ENCODE measurements around the gene DBX2. TPM values are rescaled to one million over a fixed set of nuclear protein-coding genes. Genes with fewer than 3 reads are reported as not detected.

Gene DBX2
- total RNA-seq, 1 experiment from 2014 or later: 0.37 TPM

GRCh38 chr12:45049912-45050750 lies 768 bp downstream of the DBX2 start:
- no peaks in the 10 kb centered on the region for H3K9me3 ChIP-seq (ENCODE audit: low read depth, low read length, poor library complexity, severe bottlenecking)
- no TSS peak for BruUV-seq (replicated peaks)
- H3K36me3 ChIP-seq (ENCODE audit: insufficient read depth, low read length, poor library complexity, severe bottlenecking): no peaks in the 10 kb centered on the region
- peak overlapping the region; percentile 65 for H3K4me3 ChIP-seq (ENCODE audit: low read depth, low read length, poor library complexity, severe bottlenecking)
- TF ChIP-seq EZH2 (IDR thresholded peaks at IDR 0.05; ENCODE audit: borderline replicate concordance, low read depth, low read length, poor library complexity, severe bottlenecking) (no peak), CTCF (conservative IDR thresholded peaks at IDR 0.05; ENCODE audit: low read depth, low read length) (no peak)
- H3K27ac ChIP-seq (ENCODE audit: low read depth, low read length, poor library complexity, severe bottlenecking): no peak overlapping the region
- DNase-seq (ENCODE audit: low spot score): peak; percentile 8
- POLR2A ChIA-PET (ENCODE audit: low non-redundant PET): no interaction called here
- peaks cover 11% of the 10 kb centered on the region for H3K4me1 ChIP-seq (ENCODE audit: insufficient read depth, low read length, poor library complexity, severe bottlenecking)
- H3K27me3 ChIP-seq (replicated peaks; ENCODE audit: insufficient read depth, low read depth, low read length, poor library complexity): peaks cover 6% of the 10 kb centered on the region
- CTCF ChIA-PET: no interaction called here
- intact Hi-C loops (cut with micrococcal nuclease; ENCODE audit: unreplicated experiment): no loop called here

GRCh38 chr12:45042599-45042998 lies 8.3 kb downstream of the DBX2 start:
- no TSS peak for BruUV-seq (replicated peaks)
- Histone ChIP-seq H3K36me3 (ENCODE audit: insufficient read depth, low read length, poor library complexity, severe bottlenecking) (no peaks in the 10 kb centered on the region), H3K27me3 (replicated peaks; ENCODE audit: insufficient read depth, low read depth, low read length, poor library complexity) (no peaks in the 10 kb centered on the region), H3K27ac (ENCODE audit: low read depth, low read length, poor library complexity, severe bottlenecking) (no peak overlapping the region), H3K4me3 (ENCODE audit: low read depth, low read length, poor library complexity, severe bottlenecking) (no peak overlapping the region), H3K9me3 (ENCODE audit: low read depth, low read length, poor library complexity, severe bottlenecking) (no peaks in the 10 kb centered on the region), H3K4me1 (ENCODE audit: insufficient read depth, low read length, poor library complexity, severe bottlenecking) (no peaks in the 10 kb centered on the region)
- POLR2A ChIA-PET (ENCODE audit: low non-redundant PET): no interaction called here
- CTCF ChIA-PET: no interaction called here
- intact Hi-C loops (cut with micrococcal nuclease; ENCODE audit: unreplicated experiment): no loop called here
- DNase-seq (ENCODE audit: low spot score): no peak
- TF ChIP-seq CTCF (conservative IDR thresholded peaks at IDR 0.05; ENCODE audit: low read depth, low read length) (no peak), EZH2 (IDR thresholded peaks at IDR 0.05; ENCODE audit: borderline replicate concordance, low read depth, low read length, poor library complexity, severe bottlenecking) (no peak)

GRCh38 chr12:45040977-45041376 lies 9.9 kb downstream of the DBX2 start:
- no peak overlapping the region for H3K27ac ChIP-seq (ENCODE audit: low read depth, low read length, poor library complexity, severe bottlenecking)
- H3K4me3 ChIP-seq (ENCODE audit: low read depth, low read length, poor library complexity, severe bottlenecking): no peak overlapping the region
- ChIA-PET CTCF (no interaction called here), POLR2A (ENCODE audit: low non-redundant PET) (no interaction called here)
- intact Hi-C loops (cut with micrococcal nuclease; ENCODE audit: unreplicated experiment): no loop called here
- H3K36me3 ChIP-seq (ENCODE audit: insufficient read depth, low read length, poor library complexity, severe bottlenecking): no peaks in the 10 kb centered on the region
- H3K27me3 ChIP-seq (replicated peaks; ENCODE audit: insufficient read depth, low read depth, low read length, poor library complexity): no peaks in the 10 kb centered on the region
- TF ChIP-seq CTCF (conservative IDR thresholded peaks at IDR 0.05; ENCODE audit: low read depth, low read length) (no peak), EZH2 (IDR thresholded peaks at IDR 0.05; ENCODE audit: borderline replicate concordance, low read depth, low read length, poor library complexity, severe bottlenecking) (no peak)
- BruUV-seq (replicated peaks): no TSS peak
- H3K4me1 ChIP-seq (ENCODE audit: insufficient read depth, low read length, poor library complexity, severe bottlenecking): no peaks in the 10 kb centered on the region
- DNase-seq (ENCODE audit: low spot score): no peak
- no peaks in the 10 kb centered on the region for H3K9me3 ChIP-seq (ENCODE audit: low read depth, low read length, poor library complexity, severe bottlenecking)
